Effector CD8-positive, alpha-beta T cell (primary cell): Measurements from ENCODE around the gene GNB1L.
"Not testable (repeated sequence)": the region's sequence is repeated elsewhere in the genome, so short reads cannot be mapped to it uniquely, and the experiment has no call there.

Experiments used
- DNase-seq: peaks from one replicate; lab custom pipeline; 2025; lab: John Stamatoyannopoulos, UW

GNB1L gene

DNA sequence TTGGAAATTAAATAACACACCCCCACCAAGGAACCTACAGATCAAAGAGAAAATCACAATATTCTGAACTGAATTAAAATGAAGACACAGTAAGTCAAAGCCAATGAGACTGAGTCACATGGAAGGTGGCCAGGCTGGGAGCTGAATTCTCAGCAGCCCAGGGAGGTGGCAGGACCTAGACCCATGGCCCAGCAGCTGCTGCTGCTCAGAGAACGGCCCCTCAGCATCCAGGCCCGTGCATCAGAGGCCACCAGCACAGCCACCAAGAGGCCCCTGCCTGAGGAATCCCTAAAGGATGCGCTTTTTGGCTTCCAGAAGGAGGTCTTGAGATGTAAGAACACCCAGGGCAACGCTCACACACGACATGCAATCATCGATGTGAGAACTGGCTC lies 59.1 kb downstream of the GNB1L start:
- DNase-seq: no peak

DNA sequence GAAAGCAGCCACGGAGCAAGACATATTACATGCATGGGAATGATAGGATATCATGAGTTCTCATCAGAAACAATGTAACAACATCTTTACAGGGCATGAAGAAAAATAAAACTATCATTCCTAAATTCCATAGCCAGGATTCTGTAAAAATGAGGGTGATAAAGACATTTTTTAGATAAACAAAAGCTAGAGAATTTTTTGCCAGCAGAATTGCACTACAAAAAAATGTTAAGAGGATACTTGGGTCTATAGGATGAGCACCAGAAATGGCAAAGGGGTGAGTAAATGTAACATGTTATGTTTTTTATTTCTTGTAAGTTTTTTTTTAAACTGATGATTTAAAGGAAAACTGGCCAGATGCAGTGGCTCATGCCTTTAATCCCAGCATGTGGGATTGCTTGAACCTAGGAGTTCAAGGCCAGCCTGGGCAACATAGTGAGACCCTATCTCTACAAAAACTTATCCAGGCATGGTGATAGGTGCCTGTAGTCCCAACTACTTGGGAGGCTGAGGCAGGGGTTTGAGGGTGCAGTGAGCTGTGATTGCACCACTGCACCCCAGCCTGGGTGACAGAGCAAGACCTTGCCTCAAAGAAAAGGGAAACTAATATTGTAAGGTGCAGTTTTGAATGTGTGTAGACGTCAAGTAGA lies 60.9 kb downstream of the GNB1L start:
- no peak for DNase-seq

DNA sequence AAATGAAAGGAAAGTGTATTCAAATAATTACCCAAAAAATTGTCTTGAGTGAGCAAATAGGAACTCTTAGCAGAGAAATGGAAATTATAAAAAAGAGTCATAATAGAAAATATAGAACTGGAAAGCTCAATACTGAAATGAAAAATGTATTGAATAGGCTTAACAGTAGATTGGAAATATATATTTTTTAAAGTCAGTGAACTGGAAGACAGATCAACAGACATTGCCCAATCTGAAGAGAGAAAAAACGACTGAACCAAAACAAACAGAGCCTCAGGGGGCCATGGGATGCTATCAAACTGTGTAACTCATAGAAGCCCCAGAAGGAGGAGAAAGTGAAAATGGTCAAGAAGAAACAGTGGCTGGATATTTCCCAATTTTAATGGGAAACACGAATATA lies 61.5 kb downstream of the GNB1L start:
- no peak for DNase-seq

DNA sequence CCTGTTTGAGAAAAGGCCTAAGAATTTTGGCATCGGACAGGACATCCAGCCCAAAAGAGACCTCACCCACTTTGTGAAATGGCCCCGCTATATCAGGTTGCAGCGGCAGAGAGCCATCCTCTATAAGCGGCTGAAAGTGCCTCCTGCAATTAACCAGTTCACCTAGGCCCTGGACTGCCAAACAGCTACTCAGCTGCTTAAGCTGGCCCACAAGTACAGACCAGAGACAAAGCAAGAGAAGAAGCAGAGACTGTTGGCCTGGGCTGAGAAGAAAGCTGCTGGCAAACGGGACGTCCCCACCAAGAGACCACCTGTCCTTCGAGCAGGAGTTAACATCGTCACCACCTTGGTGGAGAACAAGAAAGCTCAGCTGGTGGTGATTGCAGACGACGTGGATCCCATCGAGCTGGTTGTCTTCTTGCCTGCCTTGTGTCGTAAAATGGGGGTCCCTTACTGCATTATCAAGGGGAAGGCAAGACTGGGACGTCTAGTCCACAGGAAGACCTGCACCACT lies 62.2 kb downstream of the GNB1L start:
- DNase-seq: not testable (repeated sequence)

DNA sequence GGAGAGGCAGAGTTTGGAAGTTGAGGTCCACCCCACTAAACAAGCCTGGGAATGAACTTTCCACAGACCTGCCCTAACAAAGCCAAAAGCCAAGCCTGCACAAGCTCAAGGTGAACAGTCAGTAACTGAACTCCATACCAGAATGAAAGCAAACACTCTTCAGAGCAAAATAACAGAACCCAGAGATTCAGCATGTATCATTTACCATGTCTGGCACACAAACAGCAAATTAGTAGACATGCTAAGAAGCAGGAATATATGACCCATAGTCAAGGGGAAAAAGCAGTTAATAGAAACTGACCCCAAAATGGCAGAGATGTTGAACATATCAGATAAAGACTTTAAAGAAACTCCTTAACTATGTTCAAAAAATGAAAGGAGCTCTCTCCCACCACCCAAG lies 62.8 kb downstream of the GNB1L start:
- no peak for DNase-seq

DNA sequence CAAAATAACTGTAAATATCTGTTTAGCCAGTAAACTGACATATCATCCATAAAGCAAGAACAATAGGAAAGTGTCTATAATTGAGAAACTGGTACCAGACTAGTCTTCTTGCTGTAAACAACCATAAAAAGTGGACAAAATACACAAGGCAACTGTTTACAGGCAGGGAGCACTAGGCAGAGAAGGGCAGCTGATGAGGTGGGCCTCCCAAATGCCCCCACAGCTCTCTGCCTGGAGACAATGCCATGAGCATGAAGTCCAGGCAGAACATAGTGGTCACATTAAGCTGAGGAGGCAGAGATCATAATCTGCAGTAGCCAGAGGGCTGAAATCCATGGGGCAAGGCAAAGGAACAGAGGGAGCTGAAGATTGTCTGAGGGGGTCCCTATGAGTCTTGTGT lies 63.4 kb downstream of the GNB1L start:
- no peak for DNase-seq

DNA sequence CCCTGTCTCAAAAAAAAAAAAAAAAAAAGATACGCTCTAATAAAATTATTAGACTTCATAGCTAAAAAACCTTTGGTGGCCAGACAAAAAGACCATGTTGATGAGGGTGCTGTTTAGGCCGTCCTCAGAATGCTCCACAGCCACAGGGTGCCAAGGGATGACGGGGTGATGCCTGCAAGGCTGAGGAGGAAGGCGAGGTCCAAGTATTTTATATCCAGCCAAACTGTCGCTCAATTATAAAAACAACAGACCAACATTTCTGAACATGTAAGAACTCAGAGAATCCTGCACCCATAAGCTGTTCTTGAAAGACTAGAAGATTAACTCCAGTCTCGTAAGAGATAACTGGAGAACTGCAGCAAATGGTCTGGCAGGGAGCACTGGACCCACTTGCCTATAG lies 64.8 kb downstream of the GNB1L start:
- no peak for DNase-seq

DNA sequence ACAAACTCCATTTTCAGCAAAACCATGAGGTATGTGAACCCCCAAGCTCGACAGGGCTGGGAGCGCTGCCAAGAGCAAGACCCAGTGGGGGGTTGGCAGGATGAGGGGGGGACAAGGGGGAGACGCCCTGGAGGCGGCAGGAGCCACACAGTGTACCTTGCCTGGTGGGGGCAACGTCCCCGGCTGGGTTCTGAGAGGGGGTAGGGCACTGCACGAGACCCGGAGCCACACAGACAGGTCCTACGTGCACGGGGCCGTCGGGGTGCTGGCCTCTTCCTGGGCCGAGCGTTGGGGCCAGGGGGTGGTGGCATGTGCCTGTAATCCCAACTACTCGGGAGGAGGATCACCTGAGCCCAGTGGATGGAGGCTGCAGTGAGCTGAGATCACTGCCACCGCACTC lies 65.3 kb downstream of the GNB1L start:
- no peak for DNase-seq

DNA sequence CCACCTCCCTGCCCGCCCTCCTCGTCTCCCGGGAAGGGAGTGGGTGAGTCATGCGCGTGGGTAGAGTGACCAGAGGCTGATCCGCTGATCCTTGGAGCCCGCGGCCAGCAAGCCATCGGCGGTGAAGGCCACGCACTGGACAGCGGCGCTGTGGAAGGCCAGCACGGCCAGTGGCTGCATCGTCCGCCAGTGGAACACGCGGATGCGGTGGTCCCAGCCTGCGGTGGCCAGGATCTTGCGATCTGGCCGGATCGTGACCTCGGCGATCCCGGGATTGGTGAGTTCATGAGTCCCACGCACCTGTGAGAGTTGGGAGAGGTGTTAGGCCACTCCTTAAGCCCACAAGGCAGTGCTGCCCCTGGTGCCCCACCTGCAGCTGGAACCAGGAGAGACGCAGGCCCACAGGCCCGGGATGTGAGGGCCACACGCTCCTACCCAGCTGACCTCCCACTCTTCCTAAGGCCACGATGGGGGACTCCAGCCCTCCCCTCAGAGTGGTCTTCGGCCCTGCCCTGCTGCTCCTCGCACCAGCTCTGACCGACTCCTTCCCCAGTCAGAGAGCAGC lies 65.9 kb downstream of the GNB1L start:
- DNase-seq: no peak

DNA sequence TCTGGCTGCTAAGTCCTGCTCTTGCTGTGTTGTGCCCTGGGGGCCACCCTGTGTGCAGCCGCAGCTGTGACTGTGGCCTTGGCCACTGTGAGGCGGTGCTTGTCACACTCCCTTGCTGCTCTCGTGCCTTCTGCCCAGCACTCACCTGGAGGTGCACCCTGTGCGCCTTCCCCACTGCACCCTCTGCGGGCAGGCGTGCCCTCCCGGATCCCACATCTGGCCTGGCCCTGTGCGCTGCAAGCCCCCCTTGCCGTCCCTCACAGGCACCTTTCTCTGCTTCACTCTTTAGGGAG lies 66.9 kb downstream of the GNB1L start:
- DNase-seq: no peak

DNA sequence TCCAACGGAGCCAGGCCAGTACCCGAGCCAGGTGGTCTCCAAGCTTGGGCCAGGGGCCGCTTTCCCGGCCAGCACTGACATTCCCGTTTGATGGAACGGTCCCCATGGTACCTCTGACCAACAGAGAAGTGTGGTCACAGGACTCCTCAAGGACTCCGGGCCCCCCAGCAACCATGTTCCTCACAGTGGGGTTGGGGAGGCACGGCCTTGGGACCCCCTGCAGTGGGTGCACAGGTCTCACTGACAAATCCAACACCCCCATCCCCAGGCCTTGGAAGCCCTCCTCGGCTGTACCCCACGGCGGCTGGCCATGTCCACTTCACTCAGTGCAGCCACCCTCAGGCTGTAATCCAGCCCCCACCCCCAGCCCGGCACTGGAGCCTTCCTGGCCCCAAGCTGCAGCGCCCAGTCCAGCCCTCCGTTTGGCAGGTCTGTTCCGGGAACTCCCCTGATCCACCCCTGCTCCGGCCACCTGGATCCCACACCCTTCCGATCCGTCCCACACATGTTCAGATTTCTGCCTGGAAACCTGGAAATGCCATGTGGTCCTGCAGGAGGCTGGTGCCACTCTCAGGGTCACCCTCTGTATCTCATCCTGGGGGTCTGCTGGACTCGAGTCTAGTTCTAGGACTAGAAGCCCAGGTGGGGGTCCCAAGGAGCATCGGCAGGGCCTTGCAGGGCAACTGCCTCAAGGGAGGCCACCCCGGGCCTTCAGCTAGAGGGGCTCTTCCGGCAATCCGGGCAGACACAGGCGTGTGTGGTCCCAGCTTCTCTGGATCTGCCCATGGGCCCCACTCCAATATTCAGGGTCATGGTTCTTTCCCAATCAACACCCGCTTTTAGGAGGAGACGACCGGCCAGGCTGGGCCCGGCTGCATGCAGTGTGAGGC lies 67.5 kb downstream of the GNB1L start:
- DNase-seq: no peak

DNA sequence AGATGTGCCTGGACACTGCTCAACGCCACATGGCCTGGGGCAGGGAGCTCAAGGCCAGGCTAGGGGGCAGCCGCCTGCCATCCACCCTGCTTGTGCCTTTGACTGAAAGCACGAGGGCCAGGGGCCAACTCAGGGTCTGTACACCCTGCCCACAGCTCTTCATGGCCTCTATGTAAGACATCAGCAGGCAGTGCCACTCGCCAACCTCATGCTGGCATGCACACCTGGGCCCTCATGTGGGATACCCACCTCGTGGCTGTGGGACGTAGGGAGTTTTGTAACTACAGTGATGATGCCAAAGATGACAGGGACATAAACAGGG lies 68.4 kb downstream of the GNB1L start:
- no peak for DNase-seq

DNA sequence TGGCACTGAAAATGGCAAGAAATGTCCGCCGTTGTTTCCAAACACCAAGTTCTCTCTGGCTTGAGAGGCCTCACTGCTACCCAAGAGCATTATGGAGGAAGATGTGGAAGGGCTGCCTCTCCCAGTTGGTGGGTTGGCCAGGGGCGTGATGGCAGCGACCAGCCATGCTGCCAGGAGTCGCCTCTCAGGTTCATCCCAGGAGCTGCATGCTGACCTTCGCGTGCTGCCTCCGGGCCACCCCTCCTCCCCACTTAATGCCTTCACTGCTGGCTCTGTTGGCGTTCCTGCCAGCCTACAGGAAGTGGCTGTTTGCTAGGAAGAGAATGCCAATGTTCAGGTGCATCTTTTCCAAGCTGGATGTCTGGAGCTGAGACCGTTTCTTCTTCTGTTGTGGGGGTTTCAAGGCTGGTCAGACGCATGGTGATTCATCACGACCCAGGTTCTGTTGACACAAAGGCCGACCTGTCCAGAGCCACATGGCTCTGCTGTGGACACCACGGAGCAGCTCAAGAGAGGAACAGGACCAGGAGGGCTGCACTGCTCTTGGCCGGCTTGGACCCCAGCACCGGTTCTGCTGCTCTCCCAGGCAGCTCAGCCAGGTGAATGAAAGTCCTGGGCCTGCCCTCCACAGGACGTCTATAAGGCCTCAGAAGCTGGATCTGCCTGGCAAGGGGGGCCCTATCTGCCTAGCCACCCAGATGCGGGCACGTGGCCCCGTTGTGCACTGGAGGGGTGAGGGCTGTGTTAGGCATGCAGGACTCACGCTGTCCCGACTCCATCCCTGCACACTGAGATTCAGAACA lies 69.0 kb downstream of the GNB1L start:
- no peak for DNase-seq

DNA sequence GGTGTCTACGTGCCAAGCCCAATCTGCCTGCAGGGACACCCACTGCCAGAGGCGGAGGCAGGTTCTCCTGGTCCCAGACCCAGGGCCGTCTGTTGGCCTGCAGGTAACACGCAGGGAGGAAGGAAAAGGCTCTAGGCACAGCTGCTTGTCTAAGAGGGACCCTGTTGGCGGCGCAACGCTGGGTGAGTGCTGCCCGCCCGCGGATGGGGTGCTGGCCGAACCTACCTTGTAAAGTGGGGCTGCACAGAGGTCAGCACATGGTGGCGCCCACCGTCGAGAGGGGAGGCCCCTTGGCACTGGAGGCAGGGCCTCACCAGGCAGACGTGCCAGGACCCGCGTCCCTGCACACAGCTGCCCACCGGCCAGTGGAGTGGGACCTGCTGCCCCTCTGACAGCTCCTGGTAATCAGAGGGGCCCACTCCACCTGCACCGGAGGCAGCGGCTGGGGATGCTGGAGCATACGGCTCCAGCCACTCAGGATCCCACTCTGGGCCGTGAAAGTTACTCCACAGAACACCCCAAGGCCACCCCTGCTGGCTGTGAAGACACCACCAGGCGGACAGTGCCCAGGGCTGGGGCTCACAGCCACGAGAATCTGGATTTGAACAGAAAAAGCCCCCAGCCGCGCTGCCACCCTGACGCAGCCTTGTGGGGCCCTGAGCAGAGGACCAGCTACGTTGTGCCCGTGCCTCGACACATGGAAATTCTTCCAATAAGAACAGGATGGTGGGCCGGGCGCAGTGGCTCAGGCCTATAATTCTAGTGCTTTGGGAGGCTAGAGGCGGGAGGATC lies 70.1 kb downstream of the GNB1L start:
- no peak for DNase-seq

DNA sequence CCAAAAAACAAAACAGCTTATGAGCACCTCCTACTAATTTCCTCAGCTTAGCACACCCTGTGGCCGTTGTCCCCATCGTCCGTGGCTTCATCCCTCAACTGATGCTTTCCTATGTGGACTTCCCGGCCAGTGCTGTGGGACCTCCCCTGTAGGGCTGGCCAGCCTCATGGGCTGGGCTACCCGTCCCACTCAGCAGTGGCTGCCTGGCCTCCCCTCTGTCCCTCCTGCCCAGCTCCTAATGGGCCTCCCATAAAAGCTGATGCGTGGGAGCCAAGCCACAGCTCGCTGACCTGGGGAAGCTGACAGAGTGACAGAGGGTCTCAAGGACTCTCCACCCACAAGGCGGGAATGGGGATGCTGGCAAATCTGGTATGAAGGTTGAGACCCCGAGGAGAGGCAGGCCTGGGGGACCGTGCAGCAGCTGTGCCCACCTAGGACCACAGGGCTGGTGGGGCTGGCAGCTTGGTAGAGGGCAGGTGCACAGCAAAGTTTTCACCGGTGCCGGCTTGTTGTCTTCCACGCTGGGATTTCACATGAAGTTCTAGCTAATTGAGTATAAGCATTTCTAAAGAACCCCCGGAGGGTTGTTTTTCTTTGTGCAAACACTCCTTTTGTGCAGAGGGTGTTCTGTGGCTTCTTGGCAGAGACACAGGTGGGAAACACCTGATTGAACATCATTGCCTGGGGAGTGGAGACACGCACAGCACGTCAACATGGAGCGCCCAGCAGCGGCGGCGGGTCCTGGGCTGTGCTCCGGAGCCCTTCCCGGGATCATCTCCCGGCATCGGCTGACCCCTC lies 70.9 kb downstream of the GNB1L start:
- no peak for DNase-seq

DNA sequence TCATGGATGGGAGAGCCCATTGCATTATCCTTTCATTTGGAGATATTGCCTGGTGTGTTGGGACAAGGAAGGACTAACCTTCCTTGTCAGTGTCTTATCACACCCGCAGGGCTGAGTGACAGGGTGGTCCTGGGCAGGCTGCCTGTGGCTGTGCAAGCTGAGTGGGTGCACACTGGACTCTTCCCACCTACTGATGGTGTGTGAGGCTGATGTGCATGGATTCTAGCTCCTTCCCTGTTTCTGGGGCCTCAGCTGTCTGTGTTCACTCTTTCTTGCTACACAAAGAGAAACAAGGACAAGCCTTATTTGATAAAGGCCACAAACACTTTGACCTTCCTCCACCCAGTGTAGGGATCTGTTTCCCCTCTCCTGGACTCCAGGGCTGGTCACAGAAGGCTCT lies 72.1 kb downstream of the GNB1L start:
- no peak for DNase-seq

DNA sequence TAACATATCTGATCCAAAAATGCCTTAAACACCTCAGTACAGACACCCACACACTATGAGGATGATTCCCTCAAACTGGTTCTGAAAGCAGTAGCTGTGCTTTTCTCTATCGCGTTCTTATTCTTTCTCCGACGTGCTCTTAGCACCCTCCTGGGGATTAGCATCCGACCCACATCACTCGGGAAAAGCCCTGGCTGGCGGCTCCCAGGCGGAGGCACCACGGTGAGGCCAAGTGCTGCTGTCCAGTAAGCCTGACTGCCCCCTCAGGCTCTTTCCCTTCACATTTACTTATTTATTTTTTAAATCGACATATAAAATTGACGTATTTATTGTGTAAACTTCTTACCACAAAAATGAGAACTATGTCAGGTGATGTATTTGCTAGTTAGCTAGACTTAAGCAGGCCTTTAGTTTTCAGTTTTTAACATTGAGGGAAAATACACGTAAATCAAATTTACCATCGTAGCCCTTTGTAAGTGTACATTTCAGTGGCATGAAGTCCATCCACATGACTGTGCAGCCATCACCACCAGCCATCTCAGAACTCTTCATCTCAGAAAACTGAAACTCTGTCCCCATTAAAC lies 74.9 kb downstream of the GNB1L start:
- no peak for DNase-seq

DNA sequence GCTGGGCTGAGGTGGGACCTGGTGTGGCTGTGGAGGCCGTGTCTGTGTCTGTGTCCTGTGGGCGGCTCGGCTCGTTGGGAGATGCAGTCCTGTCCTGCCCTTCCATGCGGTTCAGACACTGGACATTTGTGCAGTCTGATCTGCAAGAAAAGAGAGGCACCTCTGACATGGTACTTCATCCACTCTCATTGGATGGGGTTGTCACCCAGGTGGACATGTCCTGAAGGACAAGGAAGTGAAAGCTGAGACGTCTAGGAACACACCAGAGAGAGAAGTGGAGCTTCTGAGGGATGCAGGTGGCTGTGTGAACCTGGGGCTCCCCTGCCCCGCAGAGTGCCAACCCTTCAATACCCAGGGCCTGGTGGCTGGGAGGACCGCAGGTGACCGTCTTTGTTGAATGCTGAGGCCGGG lies 75.7 kb downstream of the GNB1L start:
- no peak for DNase-seq

DNA sequence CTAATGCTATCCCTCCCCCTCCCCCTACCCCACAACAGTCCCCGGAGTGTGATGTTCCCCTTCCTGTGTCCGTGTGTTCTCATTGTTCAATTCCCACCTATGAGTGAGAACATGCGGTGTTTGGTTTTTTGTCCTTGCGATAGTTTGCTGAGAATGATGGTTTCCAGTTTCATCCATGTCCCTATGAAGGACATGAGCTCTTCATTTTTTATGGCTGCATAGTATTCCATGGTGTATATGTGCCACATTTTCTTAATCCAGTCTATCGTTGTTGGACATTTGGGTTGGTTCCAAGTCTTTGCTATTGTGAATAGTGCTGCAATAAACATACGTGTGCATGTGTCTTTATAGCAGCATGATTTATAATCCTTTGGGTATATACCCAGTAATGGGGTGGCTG lies 77.5 kb downstream of the GNB1L start:
- DNase-seq: not testable (repeated sequence)

DNA sequence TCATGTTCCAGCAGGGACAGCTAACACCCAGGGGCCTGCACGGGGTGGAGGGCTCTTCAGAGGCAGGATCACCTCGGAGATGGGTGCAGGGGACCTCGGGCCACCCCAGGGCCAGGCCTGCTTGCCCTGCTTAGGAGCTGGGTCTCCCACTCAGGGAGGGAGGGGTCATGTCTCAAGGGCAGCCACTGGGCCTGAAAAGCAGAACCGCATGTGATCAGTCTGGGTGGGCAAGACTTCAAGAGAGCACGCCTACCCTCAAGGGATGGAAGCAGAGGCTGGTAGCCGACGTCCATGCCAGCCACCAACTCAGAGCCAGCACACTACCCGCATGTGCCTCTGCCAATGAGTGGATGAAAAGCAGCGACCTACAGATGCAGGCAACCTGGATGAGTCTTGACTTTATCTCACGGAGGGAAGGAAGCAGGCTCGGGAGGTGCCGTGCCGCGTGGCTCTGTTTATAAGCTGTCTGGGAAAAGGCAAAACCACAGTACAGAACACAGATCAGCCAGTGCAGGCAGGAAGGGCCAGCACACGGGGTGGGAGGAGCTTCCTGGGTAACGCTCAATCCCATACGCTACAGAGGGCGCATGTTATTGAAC lies 78.1 kb downstream of the GNB1L start:
- no peak for DNase-seq
